HepG2 (cell line): ENCODE data around the gene TSEN54. TPM values are rescaled to one million over a fixed set of nuclear protein-coding genes. Genes with fewer than 3 reads are reported as not detected.

Experiments used
- BCLAF1 ChIP-seq: fragments of 450-650 bp; IDR thresholded peaks from 2 replicates; pipeline ENCODE4 v1.6.1; 2017; ENCODE audit warnings: mild to moderate bottlenecking
- CBX2 ChIP-seq, 2 experiments: fragments of 200-600 bp in 1 of 2; sonication (generic); formaldehyde crosslinking in 1 of 2; IDR thresholded peaks; 2 replicates each; pipeline versions ENCODE4 v1.7.0 to v1.8.1; 2018 to 2022; ENCODE audit warnings: low read depth in 2 of 2, low read length in 1 of 2, mild to moderate bottlenecking in 1 of 2, missing genetic modification reagents in 1 of 2
- CBX5 ChIP-seq: sonication (generic); formaldehyde crosslinking; IDR thresholded peaks from 2 replicates; pipeline ENCODE4 v1.4.0; 2020; ENCODE audit warnings: missing genetic modification reagents, borderline replicate concordance
- CEBPB ChIP-seq: IDR thresholded peaks from 2 replicates; pipeline ENCODE4 v1.6.1; 2011; ENCODE audit warnings: low read depth, low read length, improper control_type of control experiment, borderline replicate concordance
- DNMT1 ChIP-seq: sonication (generic); formaldehyde crosslinking; IDR thresholded peaks from 2 replicates; pipeline ENCODE4 v1.5.1; 2020; ENCODE audit warnings: mild to moderate bottlenecking, missing genetic modification reagents
- ETV6 ChIP-seq: sonication (generic); formaldehyde crosslinking; conservative IDR thresholded peaks from 2 replicates; pipeline ENCODE4 v1.4.0; 2020; ENCODE audit warnings: missing genetic modification reagents
- FUBP1 ChIP-seq: sonication (generic); formaldehyde crosslinking; IDR thresholded peaks from 2 replicates; pipeline ENCODE4 v1.5.1; 2020; ENCODE audit warnings: missing genetic modification reagents, mild to moderate bottlenecking, borderline replicate concordance
- IKZF1 ChIP-seq: fragments of 450-650 bp; IDR thresholded peaks from 2 replicates; pipeline ENCODE4 v1.7.1; 2016
- KDM4B ChIP-seq: sonication (generic); formaldehyde crosslinking; IDR thresholded peaks from 2 replicates; pipeline ENCODE4 v1.4.0; 2020; ENCODE audit warnings: missing genetic modification reagents
- KMT2A ChIP-seq: sonication (generic); formaldehyde crosslinking; IDR thresholded peaks from 2 replicates; pipeline ENCODE4 v1.4.0; 2020; ENCODE audit warnings: missing genetic modification reagents
- LBX2 ChIP-seq: sonication (generic); formaldehyde crosslinking; IDR thresholded peaks from 2 replicates; pipeline ENCODE4 v1.5.0; 2020; ENCODE audit warnings: missing genetic modification reagents, mild to moderate bottlenecking, borderline replicate concordance
- MED1 ChIP-seq: sonication (generic); formaldehyde crosslinking; IDR thresholded peaks from 2 replicates; pipeline ENCODE4 v1.4.0; 2020; ENCODE audit warnings: missing genetic modification reagents
- MIER2 ChIP-seq: IDR thresholded peaks from 2 replicates; pipeline ENCODE4 v1.6.1; 2016; ENCODE audit warnings: missing biosample characterization, missing genetic modification reagents
- MIXL1 ChIP-seq: IDR thresholded peaks from 2 replicates; pipeline ENCODE4 v1.6.1; 2016
- NR2F1 ChIP-seq, 2 experiments: fragments of 450-650 bp in 1 of 2; formaldehyde crosslinking in 1 of 2; IDR thresholded peaks; 2 replicates each; pipeline versions ENCODE4 v1.5.0 to v1.6.1; 2016 to 2020; ENCODE audit warnings: mild to moderate bottlenecking in 1 of 2, missing compliant biosample characterization in 1 of 2, missing genetic modification reagents in 1 of 2, moderate library complexity in 1 of 2
- RXRA ChIP-seq: sonication (generic); formaldehyde crosslinking; IDR thresholded peaks from 2 replicates; pipeline ENCODE4 v1.5.1; 2020; ENCODE audit warnings: missing genetic modification reagents
- RXRB ChIP-seq: IDR thresholded peaks from 2 replicates; pipeline ENCODE4 v1.6.1; 2016; ENCODE audit warnings: borderline replicate concordance, missing genetic modification reagents, missing compliant biosample characterization
- SP2 ChIP-seq: sonication (generic); formaldehyde crosslinking; IDR thresholded peaks from 2 replicates; pipeline ENCODE4 v1.5.1; 2020; ENCODE audit warnings: mild to moderate bottlenecking, missing genetic modification reagents
- THAP11 ChIP-seq: IDR thresholded peaks from 2 replicates; pipeline ENCODE4 v1.6.1; 2016; ENCODE audit warnings: missing biosample characterization, missing genetic modification reagents
- ZNF549 ChIP-seq: sonication (generic); formaldehyde crosslinking; IDR thresholded peaks from 2 replicates; pipeline ENCODE4 v1.5.0; 2020; ENCODE audit warnings: missing genetic modification reagents
- ZNF841 ChIP-seq: sonication (generic); formaldehyde crosslinking; IDR thresholded peaks from 2 replicates; pipeline ENCODE4 v1.8.1; 2023; ENCODE audit warnings: missing genetic modification reagents, borderline replicate concordance
- polyA plus RNA-seq, 8 experiments: library from polyadenylated mRNA; depleted of rRNA in 3 of 8; stranded (reverse) in 7 of 8; unstranded in 1 of 8; fragments of >200 nt; fragmentation: Illumina TruSeq in 4 of 8; extraction: Trizol in 4 of 8; gene quantifications; 2 replicates each; pipeline versions ENCODE4 v1.2.1 to v1.2.3, GENCODE V29; 2011 to 2016; ENCODE audit warnings: low read depth in 4 of 8, missing spikeins in 1 of 8, mixed read lengths in 1 of 8; ENCODE audit not compliant: insufficient read depth in 1 of 8
- total RNA-seq, 5 experiments: library from RNA; depleted of rRNA; stranded (reverse); fragments of >200 nt; fragmentation: Illumina TruSeq; extraction: Trizol; gene quantifications; 2 replicates each; pipeline ENCODE4 v1.2.3, GENCODE V29; 2016; ENCODE audit warnings: low read depth in 1 of 5
- TF ChIP-seq, protein P1 (sequence below), 2 experiments: fragments of 450-650 bp in 1 of 2; sonication (generic) in 1 of 2; formaldehyde crosslinking; IDR thresholded peaks; 2 replicates each; pipeline versions ENCODE4 v1.5.0 to v1.8.0; 2020 to 2022; ENCODE audit warnings: mild to moderate bottlenecking in 1 of 2, missing genetic modification reagents in 1 of 2
- TF ChIP-seq, protein P2 (sequence below): sonication (generic); formaldehyde crosslinking; IDR thresholded peaks from 2 replicates; pipeline ENCODE4 v1.8.0; 2023; ENCODE audit warnings: mild to moderate bottlenecking, missing genetic modification reagents

The TSEN54 gene
- total and polyA plus RNA-seq, 2 of the 13 experiments (the other 11 are each of a cell fraction or from before 2014, with no cell fraction given) = 62.9 to 63.3 TPM

GRCh38 chr17:75515496-75516254 is 653 bp upstream of the TSEN54 start, which contains the start of gene CASKIN2 (continued):
- TF ChIP-seq BCLAF1 (no peak), RXRB (CRISPR knock-in tag) (peak; percentile 81), KMT2A (CRISPR knock-in tag) (0 out of 2 replicates have a peak, but pooled peaks have one; percentile 18), MED1 (CRISPR knock-in tag) (peak; percentile 64), RXRA (CRISPR knock-in tag) (no peak; the same call in 1 of the 2 replicates), CBX5 (CRISPR knock-in tag) (peak; percentile 81; the same call in 1 of the 2 replicates), DNMT1 (CRISPR knock-in tag) (peak; percentile 88), THAP11 (CRISPR knock-in tag) (peak; percentile 28), LBX2 (CRISPR knock-in tag) (peak; percentile 98), FUBP1 (CRISPR knock-in tag) (peak; percentile 95; the same call in 1 of the 2 replicates), SP2 (CRISPR knock-in tag) (peak; percentile 79), ETV6 (peak; percentile 99), CEBPB (no peak), MIXL1 (CRISPR knock-in tag) (peak; percentile 78), IKZF1 (no peak), NR2F1 (CRISPR knock-in tag; IDR thresholded peaks at IDR 0.05) (peak; percentile 20 to 54; a peak in 2 of 4 replicates), CBX2 (IDR thresholded peaks at IDR 0.05; ENCODE audit: low read depth, low read length) (no peak), CBX2 (CRISPR knock-in tag; IDR thresholded peaks at IDR 0.05; ENCODE audit: low read depth) (no peak; the same call in 1 of the 2 replicates), KDM4B (CRISPR knock-in tag) (peak; percentile 87), MIER2 (CRISPR knock-in tag) (peak; percentile 99), ZNF549 (CRISPR knock-in tag) (no peak), ZNF841 (peak; percentile 84; the same call in 1 of the 2 replicates)
- TF ChIP-seq, protein P1, sequence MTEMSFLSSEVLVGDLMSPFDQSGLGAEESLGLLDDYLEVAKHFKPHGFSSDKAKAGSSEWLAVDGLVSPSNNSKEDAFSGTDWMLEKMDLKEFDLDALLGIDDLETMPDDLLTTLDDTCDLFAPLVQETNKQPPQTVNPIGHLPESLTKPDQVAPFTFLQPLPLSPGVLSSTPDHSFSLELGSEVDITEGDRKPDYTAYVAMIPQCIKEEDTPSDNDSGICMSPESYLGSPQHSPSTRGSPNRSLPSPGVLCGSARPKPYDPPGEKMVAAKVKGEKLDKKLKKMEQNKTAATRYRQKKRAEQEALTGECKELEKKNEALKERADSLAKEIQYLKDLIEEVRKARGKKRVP (CRISPR knock-in tag; IDR thresholded peaks at IDR 0.05) = peak in 1 of 2 experiments; percentile 39; a peak in 2 of 4 replicates
- TF ChIP-seq, protein P2, sequence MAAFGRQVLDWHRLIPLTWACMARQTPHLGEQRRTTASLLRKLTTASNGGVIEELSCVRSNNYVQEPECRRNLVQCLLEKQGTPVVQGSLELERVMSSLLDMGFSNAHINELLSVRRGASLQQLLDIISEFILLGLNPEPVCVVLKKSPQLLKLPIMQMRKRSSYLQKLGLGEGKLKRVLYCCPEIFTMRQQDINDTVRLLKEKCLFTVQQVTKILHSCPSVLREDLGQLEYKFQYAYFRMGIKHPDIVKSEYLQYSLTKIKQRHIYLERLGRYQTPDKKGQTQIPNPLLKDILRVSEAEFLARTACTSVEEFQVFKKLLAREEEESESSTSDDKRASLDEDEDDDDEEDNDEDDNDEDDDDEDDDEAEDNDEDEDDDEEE (CRISPR knock-in tag) = peak; percentile 100
